GM12878 (cell line): ENCODE results near the gene SLC22A12. TPM values are rescaled to one million over a fixed set of nuclear protein-coding genes. Genes with fewer than 3 reads are reported as not detected.

Experiments used
- ATAC-seq: fragments of 200-7000 bp; cut with Tn5 transposase; 3 replicates; pipeline ENCODE4 v1.9.1; 2020; ENCODE audit warnings: mild to moderate bottlenecking, moderate library complexity
- BruUV-seq: library from RNA; stranded (reverse); fragments of 400-500 nt; replicated peaks from 2 replicates; lab custom pipeline; 2021; lab: Mats Ljungman, UMichigan
- CTCF ChIA-PET: fragments of 300-600 bp; sonication (Branson Sonifier 250); formaldehyde crosslinking; extraction: SDS; loops from one replicate; lab custom pipeline; 2021; ENCODE audit warnings: inconsistent platforms; lab: Yijun Ruan, JAX
- POLR2A ChIA-PET: fragments of 350-600 bp; formaldehyde crosslinking; extraction: SDS; loops from one replicate; lab custom pipeline; 2021; ENCODE audit warnings: inconsistent platforms; lab: Charles Lee
- RAD21 ChIA-PET: fragments of 300-600 bp; sonication (Branson Sonifier 250); formaldehyde crosslinking; loops from one replicate; lab custom pipeline; 2023; ENCODE audit warnings: antibody characterized with exemption; ENCODE audit not compliant: unreplicated experiment; lab: Charles Lee
- SMC1A ChIA-PET: fragments of 300-600 bp; sonication (Branson Sonifier 250); formaldehyde crosslinking; loops from one replicate; lab custom pipeline; 2023; ENCODE audit not compliant: unreplicated experiment, uncharacterized antibody; lab: Charles Lee
- DNase-seq: peaks from one replicate; pipeline ENCODE4 v3.0.0-alpha.2; 2011; ENCODE audit warnings: low read depth, low spot score
- FAIRE-seq: peaks from 3 replicates; lab custom pipeline; 2011; peaks lifted over from hg19 to GRCh38; lab: Jason Lieb, UNC
- H2AFZ ChIP-seq: 2 replicates; pipeline ENCODE4 v1.6.0; 2011; ENCODE audit warnings: low read depth, low read length, control low read depth; ENCODE audit not compliant: control insufficient read depth
- H3K27ac ChIP-seq: 2 replicates; pipeline ENCODE4 v1.5.1; 2011; ENCODE audit warnings: control low read depth; ENCODE audit not compliant: control insufficient read depth, insufficient read depth
- H3K27me3 ChIP-seq, 2 experiments: replicated peaks in 1 of 2; 2 replicates each; pipeline versions ENCODE4 v1.6.0 to v1.6.1; 2011; ENCODE audit warnings: low read length in 1 of 2; ENCODE audit not compliant: control insufficient read depth in 2 of 2, insufficient read depth in 2 of 2
- H3K36me3 ChIP-seq, 2 experiments: 2 replicates each; pipeline ENCODE4 v1.5.1; 2011; ENCODE audit warnings: low read length in 1 of 2; ENCODE audit not compliant: control insufficient read depth in 2 of 2, insufficient read depth in 2 of 2
- H3K4me1 ChIP-seq: 2 replicates; pipeline ENCODE4 v1.6.1; 2011; ENCODE audit warnings: mild to moderate bottlenecking, low read length, moderate library complexity, mixed read lengths; ENCODE audit not compliant: control insufficient read depth, insufficient read depth
- H3K4me2 ChIP-seq: 2 replicates; pipeline ENCODE4 v1.6.0; 2011; ENCODE audit warnings: control low read depth; ENCODE audit not compliant: control insufficient read depth, insufficient read depth
- H3K4me3 ChIP-seq: fragments of 200-600 bp; sonication (generic); 2 replicates; pipeline ENCODE4 v1.5.1; 2016
- H3K79me2 ChIP-seq: 2 replicates; pipeline ENCODE4 v1.6.0; 2011; ENCODE audit warnings: low read length; ENCODE audit not compliant: control insufficient read depth, insufficient read depth
- H3K9ac ChIP-seq: 2 replicates; pipeline ENCODE4 v1.8.0; 2011; ENCODE audit warnings: low read length, control low read depth, mixed read lengths; ENCODE audit not compliant: control insufficient read depth, insufficient read depth
- H3K9me3 ChIP-seq: replicated peaks from 3 replicates; pipeline ENCODE4 v1.5.1; 2011; ENCODE audit warnings: mild to moderate bottlenecking, low read length; ENCODE audit not compliant: control insufficient read depth, insufficient read depth
- H4K20me1 ChIP-seq: 2 replicates; pipeline ENCODE4 v1.6.0; 2011; ENCODE audit not compliant: control insufficient read depth, insufficient read depth
- HCFC1 ChIP-seq: fragments of 150-350 bp; IDR thresholded peaks from 2 replicates; pipeline ENCODE4 v1.6.1; 2014; ENCODE audit warnings: low read length
- SIX5 ChIP-seq: IDR thresholded peaks from 2 replicates; pipeline ENCODE4 v1.6.1; 2011; ENCODE audit warnings: mild to moderate bottlenecking, low read depth, low read length, moderate library complexity; ENCODE audit not compliant: severe bottlenecking
- WGBS: methylation state at CpG from one replicate; pipeline ENCODE4 v1.1.6; 2016; ENCODE audit warnings: low lambda C conversion rate; ENCODE audit not compliant: insufficient replicate concordance, insufficient coverage; ENCODE audit errors: missing lambda C conversion rate; 5-methylcytosine and 5-hydroxymethylcytosine counted together
- in situ Hi-C: fragments of 300-500 bp; cut with MboI; formaldehyde crosslinking; loops from 9 replicates; pipeline ENCODE4 v1.14.3; 2018; ENCODE audit warnings: mixed read lengths
- intact Hi-C: fragments of 100-400 bp; cut with micrococcal nuclease; formaldehyde crosslinking; loops from one replicate; pipeline ENCODE4 v1.14.2; 2022; ENCODE audit not compliant: unreplicated experiment
- polyA plus RNA-seq, 11 experiments: library from polyadenylated mRNA; depleted of rRNA in 4 of 11; unstranded in 6 of 11; stranded (reverse) in 5 of 11; fragments of >200 nt; fragmentation: Nextera tagmentation in 4 of 11; fragmentation: Illumina TruSeq in 1 of 11; extraction: Ambion mirVana in 4 of 11; extraction: Trizol in 1 of 11; gene quantifications; 1 replicate in 1 of 11; 2 replicates in 10 of 11; pipeline versions ENCODE4 v1.2.1 to v1.2.3, GENCODE V29; 2011 to 2016; ENCODE audit warnings: inconsistent platforms in 2 of 11, missing spikeins in 2 of 11, low read depth in 1 of 11
- total RNA-seq, 4 experiments: library from RNA; depleted of rRNA in 3 of 4; stranded (reverse); fragments of >200 nt in 3 of 4; fragmentation: Illumina TruSeq in 1 of 4; extraction: Trizol in 1 of 4; gene quantifications; 2 replicates each; pipeline versions ENCODE4 v1.2.1 to v1.2.3, GENCODE V29; 2013 to 2021
- TF ChIP-seq, protein P1 (sequence below): fragments of 450-650 bp; formaldehyde crosslinking; IDR thresholded peaks from 2 replicates; pipeline ENCODE4 v1.4.0; 2022; ENCODE audit warnings: mild to moderate bottlenecking, moderate library complexity

Gene SLC22A12
- total and polyA plus RNA-seq, 10 of the 15 experiments (the other 5 are each of a cell fraction or from before 2014, with no cell fraction given) = not detected

DNA sequence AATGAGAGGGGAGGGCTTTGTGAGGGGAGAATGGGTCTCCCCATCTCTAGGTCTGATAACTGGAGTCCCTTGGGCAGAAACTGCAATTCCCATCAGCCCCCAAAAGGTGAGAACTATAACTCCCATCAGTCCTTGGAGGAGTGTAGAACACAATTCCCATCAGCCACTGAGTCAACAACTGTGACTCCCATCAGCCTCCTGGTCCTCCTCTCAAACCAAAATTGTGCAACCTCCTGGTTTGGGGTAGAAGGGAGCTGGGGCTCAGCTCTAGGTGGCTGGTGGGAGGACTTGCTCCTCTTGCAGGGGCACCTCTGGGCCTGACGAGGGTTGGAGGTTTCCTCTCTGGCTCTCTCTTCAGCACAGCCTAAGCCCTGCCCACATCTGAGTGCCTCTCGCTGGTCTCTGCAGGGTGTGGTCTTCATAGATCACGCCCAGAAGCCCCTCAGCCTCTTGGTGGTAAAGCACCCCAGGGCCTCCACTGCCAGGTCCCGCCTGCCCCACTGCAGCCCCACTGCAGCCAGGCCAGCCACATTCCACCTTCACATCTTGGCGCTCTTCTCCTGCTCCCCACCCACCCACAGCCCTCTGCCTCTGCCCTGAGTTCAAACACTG, 18.5 kb downstream of the SLC22A12 start:
- H3K79me2 ChIP-seq = no peaks in the 10 kb centered on the region
- H2AFZ ChIP-seq = no peak overlapping the region
- ATAC-seq = no peak
- no peaks in the 10 kb centered on the region for H3K4me1 ChIP-seq
- H4K20me1 ChIP-seq = no peaks in the 10 kb centered on the region
- no peak overlapping the region for H3K9ac ChIP-seq
- TF ChIP-seq HCFC1 = peak; percentile 39; the same call in 1 of the 2 replicates
- TF ChIP-seq, protein P1, sequence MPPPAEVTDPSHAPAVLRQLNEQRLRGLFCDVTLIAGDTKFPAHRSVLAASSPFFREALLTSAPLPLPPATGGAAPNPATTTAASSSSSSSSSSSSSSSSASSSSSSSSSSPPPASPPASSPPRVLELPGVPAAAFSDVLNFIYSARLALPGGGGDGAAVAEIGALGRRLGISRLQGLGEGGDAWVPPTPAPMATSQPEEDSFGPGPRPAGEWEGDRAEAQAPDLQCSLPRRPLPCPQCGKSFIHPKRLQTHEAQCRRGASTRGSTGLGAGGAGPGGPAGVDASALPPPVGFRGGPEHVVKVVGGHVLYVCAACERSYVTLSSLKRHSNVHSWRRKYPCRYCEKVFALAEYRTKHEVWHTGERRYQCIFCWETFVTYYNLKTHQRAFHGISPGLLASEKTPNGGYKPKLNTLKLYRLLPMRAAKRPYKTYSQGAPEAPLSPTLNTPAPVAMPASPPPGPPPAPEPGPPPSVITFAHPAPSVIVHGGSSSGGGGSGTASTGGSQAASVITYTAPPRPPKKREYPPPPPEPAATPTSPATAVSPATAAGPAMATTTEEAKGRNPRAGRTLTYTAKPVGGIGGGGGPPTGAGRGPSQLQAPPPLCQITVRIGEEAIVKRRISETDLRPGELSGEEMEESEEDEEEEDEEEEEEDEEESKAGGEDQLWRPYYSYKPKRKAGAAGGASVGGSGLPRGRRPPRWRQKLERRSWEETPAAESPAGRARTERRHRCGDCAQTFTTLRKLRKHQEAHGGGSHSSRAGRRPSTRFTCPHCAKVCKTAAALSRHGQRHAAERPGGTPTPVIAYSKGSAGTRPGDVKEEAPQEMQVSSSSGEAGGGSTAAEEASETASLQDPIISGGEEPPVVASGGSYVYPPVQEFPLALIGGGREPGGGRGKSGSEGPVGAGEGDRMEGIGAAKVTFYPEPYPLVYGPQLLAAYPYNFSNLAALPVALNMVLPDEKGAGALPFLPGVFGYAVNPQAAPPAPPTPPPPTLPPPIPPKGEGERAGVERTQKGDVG (CRISPR knock-in tag) = no peak
- peak; percentile 57 for TF ChIP-seq SIX5
- no peaks in the 10 kb centered on the region for H3K36me3 ChIP-seq
- ChIA-PET RAD21 (no interaction called here), POLR2A (interaction anchor here (0.6 kb wide), 1 partner anchor 348 kb away, joined by 4 read pairs; no protein-coding TSS in a partner anchor), CTCF (interaction anchor here (0.6 kb wide), 1 partner anchor 95 kb away, joined by 3 read pairs; no protein-coding TSS in a partner anchor), SMC1A (interaction anchor here (0.6 to 1.1 kb wide), 2 partner anchors 23 to 25 kb away, joined by 3 read pairs; no protein-coding TSS in a partner anchor)
- intact Hi-C loops (no loop called here), in situ Hi-C loops (no loop called here)
- no peak overlapping the region for H3K27ac ChIP-seq
- H3K4me3 ChIP-seq = no peak overlapping the region
- no peak overlapping the region for H3K4me2 ChIP-seq
- DNase-seq = no peak
- H3K9me3 ChIP-seq = no peaks in the 10 kb centered on the region
- 5% methylated on average over 3 of the region's 5 CpGs for WGBS
- no peaks in the 10 kb centered on the region for H3K27me3 ChIP-seq
- no peak for FAIRE-seq
- no TSS peak for BruUV-seq
